Measurements from ENCODE around the gene CCDC181.

Gene CCDC181

GRCh38 chr1:169345511-169345910 lies 81.8 kb downstream of the CCDC181 start:
- no peak for DNase-seq (ENCODE audit: low spot score)
- in situ Hi-C loops (cut with MboI; ENCODE audit: low pct_unique_long_range_greater_than_20kb, low sequenced_read_pairs, unreplicated experiment): no loop called here
- TF ChIP-seq CTCF (IDR thresholded peaks at IDR 0.05; ENCODE audit: extremely low read depth, insufficient read depth, missing control alignments): no peak

All from GM13977 (cell line).